Measurements from ENCODE around the gene BTBD9. TPM values are rescaled to one million over a fixed set of nuclear protein-coding genes. Genes with fewer than 3 reads are reported as not detected.
"Not testable (repeated sequence)": the region's sequence is repeated elsewhere in the genome, so short reads cannot be mapped to it uniquely, and the experiment has no call there.

Gene BTBD9
- polyA plus RNA-seq, 1 donor: 7.8 TPM

- DNase-seq: no peak
- Histone ChIP-seq H3K36me3 (ENCODE audit: control insufficient read depth, insufficient read depth, low read length) (no peaks in the 10 kb centered on the region), H3K27me3 (ENCODE audit: control insufficient read depth, insufficient read depth, low read length) (no peaks in the 10 kb centered on the region), H3K27ac (ENCODE audit: low read length) (no peak overlapping the region), H3K9me3 (ENCODE audit: control insufficient read depth, low read depth, low read length) (no peaks in the 10 kb centered on the region), H3K4me1 (ENCODE audit: control insufficient read depth, insufficient read depth, low read length) (peaks cover under 1% of the 10 kb centered on the region), H3K4me3 (ENCODE audit: low read length) (no peak overlapping the region)
- no CpG with 5 or more reads among the region's 3 CpGs for WGBS (ENCODE audit: insufficient coverage, low lambda C conversion rate)
These were observed 8.4 kb downstream of the BTBD9 start for GRCh38 chr6:38631186-38631783.

DNA sequence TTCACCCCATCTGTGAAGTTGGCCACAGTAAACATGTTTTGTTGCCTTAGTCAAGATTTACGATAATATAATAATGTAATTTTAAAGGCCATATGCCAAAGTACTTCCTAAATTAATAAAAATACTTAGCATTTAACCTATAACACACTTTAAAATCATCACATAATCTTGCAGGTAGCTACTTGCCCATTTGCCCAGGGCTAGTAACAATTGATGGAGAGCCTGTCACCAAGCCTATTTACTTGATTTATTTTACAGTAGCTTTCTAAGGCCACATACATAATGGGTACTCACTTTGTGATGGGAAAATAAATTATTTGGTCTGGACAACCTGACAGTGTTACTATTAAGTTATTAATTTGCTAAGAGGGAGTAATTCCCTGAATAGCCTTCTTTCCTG is 14.5 kb downstream of the BTBD9 start:
- Histone ChIP-seq H3K27ac (ENCODE audit: low read length) (no peak overlapping the region), H3K27me3 (ENCODE audit: control insufficient read depth, insufficient read depth, low read length) (no peaks in the 10 kb centered on the region), H3K4me1 (ENCODE audit: control insufficient read depth, insufficient read depth, low read length) (no peaks in the 10 kb centered on the region), H3K36me3 (ENCODE audit: control insufficient read depth, insufficient read depth, low read length) (no peaks in the 10 kb centered on the region), H3K9me3 (ENCODE audit: control insufficient read depth, low read depth, low read length) (no peaks in the 10 kb centered on the region), H3K4me3 (ENCODE audit: low read length) (no peak overlapping the region)
- whole genome bisulfite sequencing (ENCODE audit: insufficient coverage, low lambda C conversion rate): no CpG with 5 or more reads among the region's 1 CpG
- DNase-seq: no peak

DNA sequence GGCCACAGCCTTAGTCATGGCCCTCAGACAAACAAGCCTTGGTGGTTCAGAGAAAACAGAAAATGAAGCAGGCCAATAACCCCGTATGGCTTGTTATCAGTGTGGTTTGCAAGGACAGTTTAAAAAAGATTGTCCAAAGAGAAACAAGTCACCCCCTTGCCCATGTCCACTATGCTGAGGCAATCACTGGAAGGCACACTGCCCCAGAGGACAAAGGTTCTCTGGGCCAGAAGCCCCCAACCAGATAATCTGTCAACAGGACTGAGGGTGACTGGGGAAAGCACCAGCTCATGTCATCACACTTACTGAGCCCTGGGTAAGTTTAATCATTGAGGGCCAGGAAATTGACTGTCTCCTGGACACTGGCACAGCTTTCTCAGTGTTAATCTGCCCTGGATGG is 20.4 kb downstream of the BTBD9 start:
- H3K4me1 ChIP-seq (ENCODE audit: control insufficient read depth, insufficient read depth, low read length); H3K27ac ChIP-seq (ENCODE audit: low read length); H3K4me3 ChIP-seq (ENCODE audit: low read length); H3K9me3 ChIP-seq (ENCODE audit: control insufficient read depth, low read depth, low read length); H3K27me3 ChIP-seq (ENCODE audit: control insufficient read depth, insufficient read depth, low read length); H3K36me3 ChIP-seq (ENCODE audit: control insufficient read depth, insufficient read depth, low read length): not testable (repeated sequence)
- DNase-seq: peak in 1 of 2 donors; percentile 34
- no CpG with 5 or more reads among the region's 1 CpG for WGBS (ENCODE audit: insufficient coverage, low lambda C conversion rate)

DNA sequence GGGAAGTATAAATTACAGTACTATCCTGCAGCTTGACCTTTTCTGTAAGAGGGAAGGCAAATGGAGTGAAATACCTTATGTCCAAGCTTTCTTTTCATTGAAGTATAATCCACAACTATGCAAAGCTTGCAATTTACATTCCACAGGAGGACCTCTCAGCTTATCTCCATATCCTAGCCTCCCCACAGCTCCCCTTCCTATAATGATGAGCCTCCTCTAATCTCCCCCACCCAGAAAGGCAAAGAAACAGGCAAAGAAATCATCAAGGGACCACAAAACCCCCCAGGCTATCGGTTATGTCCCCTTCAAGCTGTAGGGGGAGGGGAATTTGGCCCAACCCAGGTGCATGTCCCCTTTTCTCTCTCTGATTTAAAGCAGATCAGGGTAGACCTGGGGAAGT is 21.4 kb downstream of the BTBD9 start:
- not testable (repeated sequence) for H3K36me3 ChIP-seq (ENCODE audit: control insufficient read depth, insufficient read depth, low read length); H3K27me3 ChIP-seq (ENCODE audit: control insufficient read depth, insufficient read depth, low read length); H3K9me3 ChIP-seq (ENCODE audit: control insufficient read depth, low read depth, low read length); H3K4me1 ChIP-seq (ENCODE audit: control insufficient read depth, insufficient read depth, low read length); H3K4me3 ChIP-seq (ENCODE audit: low read length); DNase-seq; H3K27ac ChIP-seq (ENCODE audit: low read length)
- whole genome bisulfite sequencing (ENCODE audit: insufficient coverage, low lambda C conversion rate): no CpG with 5 or more reads among the region's 1 CpG

DNA sequence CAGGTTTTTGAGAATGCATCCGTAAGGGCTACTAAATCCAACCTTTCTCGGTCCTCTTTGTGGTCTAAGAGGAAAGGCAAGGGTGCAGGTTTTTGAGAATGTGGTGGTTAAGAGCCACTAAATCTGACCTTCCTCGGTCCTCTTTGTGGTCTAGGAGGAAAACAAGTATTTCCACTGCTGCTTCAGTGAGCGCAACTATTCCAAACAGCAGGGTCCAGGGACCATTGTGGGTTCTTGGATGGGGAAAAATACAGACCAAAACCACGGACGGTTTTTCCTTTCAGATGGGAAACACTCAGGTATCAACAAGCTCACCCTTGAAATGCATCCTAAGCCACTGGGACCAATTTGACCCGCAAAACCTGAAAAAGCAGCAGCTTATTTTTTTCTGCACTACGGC is 21.9 kb downstream of the BTBD9 start:
- Histone ChIP-seq H3K4me1 (ENCODE audit: control insufficient read depth, insufficient read depth, low read length) (peaks cover 4% of the 10 kb centered on the region), H3K9me3 (ENCODE audit: control insufficient read depth, low read depth, low read length) (no peaks in the 10 kb centered on the region), H3K27ac (ENCODE audit: low read length) (no peak overlapping the region), H3K27me3 (ENCODE audit: control insufficient read depth, insufficient read depth, low read length) (no peaks in the 10 kb centered on the region), H3K4me3 (ENCODE audit: low read length) (no peak overlapping the region), H3K36me3 (ENCODE audit: control insufficient read depth, insufficient read depth, low read length) (no peaks in the 10 kb centered on the region)
- DNase-seq: no peak
- 100% methylated on average over 1 of the region's 8 CpGs for WGBS (ENCODE audit: insufficient coverage, low lambda C conversion rate)

- H3K4me1 ChIP-seq (ENCODE audit: control insufficient read depth, insufficient read depth, low read length): peaks cover 5% of the 10 kb centered on the region
- no peak overlapping the region for H3K27ac ChIP-seq (ENCODE audit: low read length)
- no peak overlapping the region for H3K4me3 ChIP-seq (ENCODE audit: low read length)
- H3K27me3 ChIP-seq (ENCODE audit: control insufficient read depth, insufficient read depth, low read length): no peaks in the 10 kb centered on the region
- 67% methylated on average over 1 of the region's 1 CpG for WGBS (ENCODE audit: insufficient coverage, low lambda C conversion rate)
- no peaks in the 10 kb centered on the region for H3K9me3 ChIP-seq (ENCODE audit: control insufficient read depth, low read depth, low read length)
- no peaks in the 10 kb centered on the region for H3K36me3 ChIP-seq (ENCODE audit: control insufficient read depth, insufficient read depth, low read length)
- DNase-seq: no peak
These were observed 27.4 kb downstream of the BTBD9 start for GRCh38 chr6:38612143-38612965.

DNA sequence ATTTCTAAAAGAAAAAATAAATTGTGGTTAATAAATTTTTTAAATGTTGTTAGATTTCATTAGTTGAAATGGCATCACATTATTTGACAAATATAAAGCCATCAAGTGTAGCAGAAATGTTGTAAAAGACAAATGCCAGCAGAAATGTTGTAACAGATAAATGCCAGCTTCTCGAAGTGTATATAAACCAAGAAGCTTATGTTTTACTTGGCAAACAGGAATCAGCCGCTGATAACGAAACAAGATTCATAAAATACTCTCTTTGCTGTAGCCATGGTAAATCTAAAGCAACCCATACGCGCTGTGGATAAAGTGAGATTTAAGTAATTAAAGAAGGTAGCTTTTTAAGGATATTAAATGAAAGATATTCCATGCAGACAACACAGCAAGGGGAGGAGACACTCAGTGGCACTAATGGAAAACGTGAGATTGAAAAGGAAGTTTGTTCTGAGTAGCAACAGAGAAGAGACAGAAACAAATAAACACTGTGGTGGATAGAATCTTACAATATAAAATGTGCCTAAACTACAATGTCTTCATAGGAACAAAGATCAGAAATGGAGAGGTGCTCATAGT is 29.6 kb downstream of the BTBD9 start:
- DNase-seq: no peak
- no peak overlapping the region for H3K27ac ChIP-seq (ENCODE audit: low read length)
- no peaks in the 10 kb centered on the region for H3K36me3 ChIP-seq (ENCODE audit: control insufficient read depth, insufficient read depth, low read length)
- 42% methylated on average over 5 of the region's 6 CpGs for WGBS (ENCODE audit: insufficient coverage, low lambda C conversion rate)
- no peak overlapping the region for H3K4me3 ChIP-seq (ENCODE audit: low read length)
- H3K9me3 ChIP-seq (ENCODE audit: control insufficient read depth, low read depth, low read length): no peaks in the 10 kb centered on the region
- no peaks in the 10 kb centered on the region for H3K27me3 ChIP-seq (ENCODE audit: control insufficient read depth, insufficient read depth, low read length)
- H3K4me1 ChIP-seq (ENCODE audit: control insufficient read depth, insufficient read depth, low read length): peaks cover 5% of the 10 kb centered on the region

- Histone ChIP-seq H3K9me3 (ENCODE audit: control insufficient read depth, low read depth, low read length) (no peaks in the 10 kb centered on the region), H3K4me1 (ENCODE audit: control insufficient read depth, insufficient read depth, low read length) (peaks cover 4% of the 10 kb centered on the region), H3K4me3 (ENCODE audit: low read length) (no peak overlapping the region), H3K36me3 (ENCODE audit: control insufficient read depth, insufficient read depth, low read length) (no peaks in the 10 kb centered on the region), H3K27me3 (ENCODE audit: control insufficient read depth, insufficient read depth, low read length) (no peaks in the 10 kb centered on the region), H3K27ac (ENCODE audit: low read length) (no peak overlapping the region)
- no peak for DNase-seq
- WGBS (ENCODE audit: insufficient coverage, low lambda C conversion rate): 67% methylated on average over 2 of the region's 2 CpGs
These were observed 35.0 kb downstream of the BTBD9 start for GRCh38 chr6:38604700-38605099.

GRCh38 chr6:38603966-38604365 is 35.8 kb downstream of the BTBD9 start:
- Histone ChIP-seq H3K27ac (ENCODE audit: low read length) (peak overlapping the region; percentile 4), H3K4me3 (ENCODE audit: low read length) (no peak overlapping the region), H3K9me3 (ENCODE audit: control insufficient read depth, low read depth, low read length) (no peaks in the 10 kb centered on the region)

GRCh38 chr6:38603496-38603895 is 36.2 kb downstream of the BTBD9 start:
- peaks cover 4% of the 10 kb centered on the region for H3K4me1 ChIP-seq (ENCODE audit: control insufficient read depth, insufficient read depth, low read length)
- no peaks in the 10 kb centered on the region for H3K27me3 ChIP-seq (ENCODE audit: control insufficient read depth, insufficient read depth, low read length)
- DNase-seq: peak; percentile 12 to 55
- H3K36me3 ChIP-seq (ENCODE audit: control insufficient read depth, insufficient read depth, low read length): no peaks in the 10 kb centered on the region
- no peak overlapping the region for H3K4me3 ChIP-seq (ENCODE audit: low read length)
- 40% methylated on average over 1 of the region's 2 CpGs for WGBS (ENCODE audit: insufficient coverage, low lambda C conversion rate)
- H3K9me3 ChIP-seq (ENCODE audit: control insufficient read depth, low read depth, low read length): no peaks in the 10 kb centered on the region
- peak overlapping the region; percentile 11 for H3K27ac ChIP-seq (ENCODE audit: low read length)

More at GRCh38 chr6:38603966-38604365, 35.8 kb downstream of the BTBD9 start:
- Histone ChIP-seq H3K4me1 (ENCODE audit: control insufficient read depth, insufficient read depth, low read length) (peaks cover 4% of the 10 kb centered on the region), H3K27me3 (ENCODE audit: control insufficient read depth, insufficient read depth, low read length) (no peaks in the 10 kb centered on the region), H3K36me3 (ENCODE audit: control insufficient read depth, insufficient read depth, low read length) (no peaks in the 10 kb centered on the region)
- DNase-seq: peak in 1 of 2 donors; percentile 13
- WGBS (ENCODE audit: insufficient coverage, low lambda C conversion rate): 63% methylated on average over 1 of the region's 3 CpGs
